ENCODE measurements around the gene PIGC.

Gene PIGC

GRCh38 chr1:172443666-172444453 is at the start of gene PIGC:
Gene PIGC (minus strand): TSS chr1:172444069. CDS start chr1:172442622, 1,447 bp downstream.
- no peak for FAIRE-seq

DNA sequence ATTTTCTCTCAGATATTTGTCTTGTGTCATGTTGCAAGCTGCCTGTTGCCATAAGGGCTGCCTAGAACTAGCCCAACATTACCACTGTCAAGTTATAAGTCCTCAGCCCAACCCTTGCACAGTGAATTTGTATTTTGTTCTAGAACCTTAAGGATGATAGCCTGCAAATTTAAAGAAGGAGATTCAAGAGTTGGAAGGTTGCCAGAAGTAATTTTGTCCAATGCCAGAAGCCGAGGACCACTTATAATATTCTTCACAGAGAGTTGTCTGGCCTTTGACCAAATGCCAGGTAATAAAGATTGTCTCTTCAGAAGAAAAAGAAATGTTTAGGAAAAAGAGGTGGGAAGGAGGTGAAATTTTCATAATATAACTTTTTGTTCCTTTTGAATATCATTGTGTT is 48.6 kb upstream of the PIGC start:
- FAIRE-seq: no peak

GRCh38 chr1:172489847-172490246 is 46.0 kb upstream of the PIGC start:
- no peak for FAIRE-seq

- FAIRE-seq: no peak
Measured at GRCh38 chr1:172488393-172488792, 44.5 kb upstream of the PIGC start.

DNA sequence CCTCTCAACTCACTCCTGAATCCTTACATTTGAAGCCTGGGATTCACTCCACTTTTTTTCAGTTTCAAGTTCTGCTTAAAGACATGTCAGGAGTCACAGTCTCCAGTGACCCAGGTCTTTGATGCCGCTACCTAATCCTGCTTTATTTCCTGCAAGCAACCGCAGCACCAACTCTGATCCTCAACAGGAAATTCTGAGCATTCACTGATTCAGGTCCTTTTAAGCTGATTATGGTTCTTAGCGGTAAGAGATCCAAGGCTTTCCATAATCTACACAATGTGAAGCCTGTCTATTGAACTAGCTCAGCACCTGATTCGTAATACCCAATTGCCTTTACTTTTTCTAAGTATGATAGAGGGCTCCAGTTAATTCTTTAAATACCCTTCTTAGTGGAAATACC is 43.7 kb upstream of the PIGC start:
- no peak for FAIRE-seq

GRCh38 chr1:172486805-172487454 is 43.1 kb upstream of the PIGC start:
- no peak for FAIRE-seq

DNA sequence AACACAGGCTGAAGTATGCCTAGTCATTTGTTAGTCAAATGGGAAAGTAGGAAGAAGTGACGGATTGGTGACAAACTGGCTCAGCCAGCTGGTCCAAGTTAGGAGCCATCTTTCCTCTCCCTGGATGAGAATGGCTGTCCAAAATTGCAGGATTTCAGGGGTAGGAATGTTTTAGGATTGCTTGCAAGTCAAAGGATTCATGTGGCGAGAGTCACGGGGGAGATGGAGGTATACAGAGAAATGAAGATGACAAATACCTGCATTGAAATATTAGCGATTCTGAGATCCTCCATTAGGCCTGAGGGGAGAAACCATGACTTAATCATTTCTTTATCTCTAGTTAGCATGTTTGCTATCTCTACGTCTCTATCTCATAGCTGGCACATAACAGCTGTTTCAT is 41.8 kb upstream of the PIGC start:
- no peak for FAIRE-seq

DNA sequence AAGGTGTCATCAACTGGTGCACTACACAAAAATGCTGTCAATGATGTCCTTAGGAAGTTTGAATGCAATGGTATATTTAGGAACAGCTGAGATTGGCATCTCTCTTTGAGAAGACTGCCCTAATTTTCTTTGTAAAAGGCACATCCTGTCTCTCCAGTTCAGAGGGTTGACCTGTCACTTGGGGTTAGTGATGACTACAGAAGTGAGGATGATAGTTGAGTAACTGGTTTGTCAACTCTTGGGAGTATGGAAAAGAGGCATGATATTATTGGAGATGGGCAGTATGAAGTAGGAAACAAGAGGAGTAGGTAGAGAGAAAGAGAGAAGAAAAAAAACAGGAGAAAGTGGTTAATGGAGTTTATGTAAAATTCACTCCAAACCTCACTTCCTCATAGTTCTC is 40.4 kb upstream of the PIGC start:
- no peak for FAIRE-seq

GRCh38 chr1:172483448-172483847 is 39.6 kb upstream of the PIGC start:
- no peak for FAIRE-seq

GRCh38 chr1:172482044-172482443 is 38.2 kb upstream of the PIGC start:
- no peak for FAIRE-seq

- no peak for FAIRE-seq
Measured at GRCh38 chr1:172480431-172480830, 36.6 kb upstream of the PIGC start.

DNA sequence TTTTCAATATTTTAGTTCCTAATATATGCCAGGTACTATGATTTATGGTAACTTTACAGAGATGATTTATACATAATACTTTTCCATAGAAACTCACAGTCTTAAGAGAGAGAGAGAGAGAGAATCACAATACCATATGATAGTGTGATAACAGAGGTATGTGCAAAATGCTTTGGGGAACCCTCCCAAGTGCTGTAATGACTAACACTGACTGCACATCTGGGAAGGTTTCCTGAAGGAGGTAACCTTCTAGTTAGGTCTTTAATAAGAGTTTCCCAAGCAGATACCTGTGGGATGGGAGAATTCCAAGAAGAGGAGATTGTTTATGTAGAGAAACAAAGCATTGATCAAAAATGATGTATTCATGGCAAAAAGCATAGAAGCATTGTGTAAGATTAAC is 34.6 kb upstream of the PIGC start:
- FAIRE-seq: no peak

DNA sequence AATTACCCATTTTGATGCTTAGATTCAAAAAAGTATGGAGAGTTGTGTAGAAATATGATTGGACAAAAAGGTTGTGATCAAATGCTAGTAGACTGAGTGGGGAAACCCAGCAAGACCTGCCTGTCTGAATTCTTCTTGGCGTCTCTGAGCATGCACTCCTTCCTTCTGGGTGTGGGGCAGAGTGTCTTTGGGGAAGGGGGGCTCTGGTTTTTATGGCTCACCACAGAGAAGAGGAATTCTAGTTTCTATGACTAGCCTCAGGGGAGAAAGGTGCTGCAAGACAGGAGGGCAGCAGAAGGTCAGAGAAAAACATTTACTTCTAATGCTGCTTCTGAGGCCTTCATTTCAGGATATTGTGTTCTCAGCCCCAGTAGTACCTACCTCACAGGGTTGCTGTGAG is 33.9 kb upstream of the PIGC start:
- no peak for FAIRE-seq

- FAIRE-seq: no peak
Measured at GRCh38 chr1:172477216-172477615, 33.3 kb upstream of the PIGC start.

DNA sequence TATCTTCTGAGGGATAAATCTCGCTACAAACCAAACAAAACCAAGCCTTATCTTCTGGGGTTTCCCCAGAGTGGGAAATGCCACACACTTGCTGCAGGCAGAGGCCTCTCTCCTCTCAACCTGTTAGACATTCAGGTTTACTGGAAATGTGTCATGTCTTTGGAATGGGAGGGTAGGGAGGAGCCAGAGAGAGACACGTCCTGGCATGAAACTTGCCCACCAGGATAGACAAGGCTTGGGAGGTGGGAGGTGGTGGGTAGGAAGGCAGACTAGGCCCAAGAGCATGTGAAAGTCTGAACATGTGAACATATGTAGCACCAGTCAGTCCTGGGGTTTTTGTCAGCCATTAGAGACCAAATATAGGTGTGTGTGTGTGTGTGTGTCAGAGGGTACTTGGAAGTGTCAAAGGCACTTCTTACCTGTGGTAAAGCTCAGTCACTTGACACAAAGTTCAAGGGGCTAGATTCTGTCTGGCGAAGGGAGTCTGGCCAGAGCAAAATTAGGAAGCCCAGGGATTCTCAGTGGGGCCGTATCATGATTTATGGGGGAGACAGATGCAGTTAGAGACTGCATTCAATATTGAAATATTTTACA is 32.4 kb upstream of the PIGC start:
- no peak for FAIRE-seq

GRCh38 chr1:172473842-172474241 is 30.0 kb upstream of the PIGC start:
- no peak for FAIRE-seq

DNA sequence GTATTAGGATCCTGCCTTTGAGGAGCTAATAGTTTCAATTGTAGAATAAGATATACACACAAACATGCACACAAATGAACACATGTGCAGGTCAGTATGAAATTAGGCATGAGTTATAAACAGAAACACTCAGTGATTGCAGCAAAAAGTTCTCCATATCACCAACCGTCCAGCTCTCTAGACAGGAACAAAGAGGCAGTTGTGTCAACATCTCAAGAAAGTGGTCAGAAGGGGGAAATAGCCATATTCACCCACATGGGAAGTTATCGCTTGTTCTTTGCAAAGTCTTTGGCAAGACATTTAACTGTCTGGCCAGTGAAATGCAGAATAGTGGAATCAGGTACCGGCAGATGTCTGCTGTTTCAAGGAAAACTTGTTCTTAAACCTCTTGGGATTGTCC is 29.4 kb upstream of the PIGC start:
- FAIRE-seq: no peak

DNA sequence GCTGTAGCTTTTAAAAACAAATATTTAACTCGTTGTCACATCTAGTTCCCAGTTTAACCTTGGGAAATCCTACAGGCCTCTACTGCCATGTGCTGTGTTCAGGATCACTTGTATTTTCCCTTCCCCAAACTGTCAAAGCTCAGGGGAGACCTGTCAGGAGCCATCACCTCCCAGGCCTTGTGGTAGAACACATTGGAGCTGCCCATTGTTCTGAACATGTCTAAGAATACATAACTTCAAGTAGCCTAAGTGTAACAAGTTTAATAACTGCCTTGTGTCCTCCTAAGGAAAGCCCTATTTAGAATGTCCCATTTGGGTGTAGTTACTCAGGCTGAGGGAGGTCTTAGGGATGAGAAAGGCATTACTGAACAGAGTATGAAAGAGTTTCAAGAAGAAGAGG is 28.6 kb upstream of the PIGC start:
- no peak for FAIRE-seq

GRCh38 chr1:172471666-172472065 is 27.8 kb upstream of the PIGC start:
- no peak for FAIRE-seq

DNA sequence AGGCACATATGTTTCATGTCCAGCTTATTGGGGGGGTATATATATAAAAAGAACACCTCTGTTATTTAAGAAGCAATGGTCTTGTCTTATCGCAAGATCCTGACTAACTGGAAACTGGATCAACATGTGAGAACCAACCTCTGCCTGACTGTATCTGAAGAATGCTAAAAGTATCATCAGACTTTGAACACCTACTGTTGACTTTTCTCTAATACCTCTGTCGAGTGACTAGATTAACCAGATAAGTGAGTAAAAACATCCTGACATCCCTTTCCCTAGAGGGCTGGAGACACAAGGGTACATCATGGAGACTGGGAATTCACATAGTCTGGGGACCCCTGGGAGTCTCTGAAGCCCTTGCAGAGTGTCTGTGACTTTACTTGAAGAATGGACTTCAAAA is 26.3 kb upstream of the PIGC start:
- FAIRE-seq: no peak

- no peak for FAIRE-seq
Measured at GRCh38 chr1:172469717-172470116, 25.8 kb upstream of the PIGC start.

- FAIRE-seq: no peak
Measured at GRCh38 chr1:172468296-172468695, 24.4 kb upstream of the PIGC start.

GRCh38 chr1:172467446-172467845 is 23.6 kb upstream of the PIGC start:
- FAIRE-seq: no peak

DNA sequence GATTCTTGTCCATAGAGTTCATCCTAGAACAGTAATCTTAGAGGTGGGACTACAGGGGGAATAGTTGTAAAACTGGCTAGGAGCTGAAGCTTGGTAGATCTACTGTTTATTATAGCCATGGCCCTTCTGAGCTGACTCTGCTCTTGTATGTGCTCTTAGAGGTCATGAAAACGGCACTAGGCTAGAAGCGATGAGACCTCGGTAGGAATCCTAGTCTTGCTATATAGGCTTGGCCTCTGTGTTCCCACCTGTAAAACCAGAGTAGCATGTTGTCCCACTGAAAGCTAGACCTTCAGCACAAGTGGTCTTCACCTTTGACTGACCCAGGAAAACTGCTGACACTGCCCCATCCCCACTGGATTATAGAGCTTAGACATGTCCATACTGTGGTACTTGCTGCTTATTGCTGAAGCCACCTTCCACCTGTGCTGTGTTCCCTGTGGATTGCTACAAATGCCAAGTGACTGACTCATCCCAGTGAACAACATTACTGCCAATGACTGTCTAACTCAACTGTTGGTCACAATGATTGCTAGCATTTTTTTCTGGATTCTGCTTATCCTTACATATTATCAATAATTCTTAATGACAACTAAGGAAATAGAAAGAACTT is 23.0 kb upstream of the PIGC start:
- no peak for FAIRE-seq

Data from colon (tissue), 2 donors.